Spleen (tissue), 3 donors: ENCODE data around the gene SELP.

Experiments used
- POLR2A ChIP-seq, 3 donors: fragments of 450-650 bp; IDR thresholded peaks; one replicate each; pipeline ENCODE4 v1.5.1; 2017; ENCODE audit warnings: antibody characterized with exemption in 3 of 3, mild to moderate bottlenecking in 1 of 3
- POLR2AphosphoS5 ChIP-seq, 3 donors: sonication (generic); formaldehyde crosslinking; IDR thresholded peaks; one replicate each; pipeline ENCODE4 v1.5.1; 2017; ENCODE audit warnings: antibody characterized with exemption in 3 of 3

DNA sequence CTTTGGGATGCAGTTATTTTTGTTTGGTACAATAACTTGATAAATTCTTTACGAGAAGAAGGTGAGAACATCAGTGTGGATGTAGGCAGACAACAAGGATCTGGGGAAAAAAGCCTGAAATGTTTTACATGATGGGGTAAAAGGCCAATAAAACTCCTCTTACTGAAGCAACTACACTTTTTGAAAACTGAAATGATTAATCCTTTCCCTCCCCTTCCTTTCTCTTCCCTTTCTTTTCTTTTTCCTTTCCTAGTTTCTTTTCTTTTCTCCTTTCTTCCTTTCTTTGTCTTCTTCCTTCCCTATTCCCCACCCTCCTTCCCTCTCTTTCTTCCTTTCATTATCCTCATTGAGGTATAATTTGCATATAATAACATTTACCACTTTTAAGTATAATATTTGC, 68.2 kb downstream of the SELP start:
- TF ChIP-seq POLR2A (IDR thresholded peaks at IDR 0.05) (no peak), POLR2AphosphoS5 (IDR thresholded peaks at IDR 0.05) (no peak)
